WTC11 (cell line): ENCODE measurements around the gene SYMPK. TPM values are rescaled to one million over a fixed set of nuclear protein-coding genes. Genes with fewer than 3 reads are reported as not detected.
A peak's percentile ranks its signal among the peaks of the same experiment; 100 is the strongest.

Source experiments
- ATAC-seq: fragments of 200-7000 bp; cut with Tn5 transposase; 2 replicates; pipeline ENCODE4 v1.10.0; 2021; ENCODE audit warnings: mild to moderate bottlenecking, moderate library complexity
- CTCF ChIA-PET: fragments of 300-600 bp; sonication (Branson Sonifier 250); formaldehyde crosslinking; loops from one replicate; lab custom pipeline; 2021; ENCODE audit warnings: antibody characterized with exemption; lab: Charles Lee
- POLR2A ChIA-PET: fragments of 350-600 bp; sonication (Branson Sonifier 250); formaldehyde crosslinking; loops from one replicate; lab custom pipeline; 2021; ENCODE audit warnings: antibody characterized with exemption; lab: Charles Lee
- DNase-seq: peaks from one replicate; pipeline ENCODE4 v3.0.0; 2021; ENCODE audit warnings: low spot score
- H3K27ac Mint-ChIP-seq: 2 replicates; pipeline ENCODE4 v1.8.0; 2021; ENCODE audit warnings: mixed read lengths
- H3K27me3 Mint-ChIP-seq: 2 replicates; pipeline ENCODE4 v1.8.0; 2021; ENCODE audit warnings: low read depth, mild to moderate bottlenecking, moderate library complexity, mixed read lengths
- H3K36me3 Mint-ChIP-seq: 2 replicates; pipeline ENCODE4 v1.8.0; 2021; ENCODE audit warnings: mixed read lengths
- H3K4me1 Mint-ChIP-seq: 2 replicates; pipeline ENCODE4 v1.8.0; 2022; ENCODE audit warnings: mixed read lengths
- H3K4me3 Mint-ChIP-seq: 2 replicates; pipeline ENCODE4 v1.8.0; 2021; ENCODE audit warnings: mild to moderate bottlenecking, moderate library complexity, mixed read lengths
- H3K9me3 Mint-ChIP-seq: 2 replicates; pipeline ENCODE4 v1.8.0; 2021; ENCODE audit warnings: mixed read lengths
- CREB1 ChIP-seq: sonication (generic); formaldehyde crosslinking; IDR thresholded peaks from 2 replicates; pipeline ENCODE4 v1.8.0; 2023; ENCODE audit warnings: mild to moderate bottlenecking, missing genetic modification reagents
- ELF4 ChIP-seq: sonication (generic); formaldehyde crosslinking; IDR thresholded peaks from 2 replicates; pipeline ENCODE4 v1.8.1; 2022; ENCODE audit warnings: low read depth, mild to moderate bottlenecking, moderate library complexity, missing genetic modification reagents
- FOXK1 ChIP-seq: sonication (generic); formaldehyde crosslinking; IDR thresholded peaks from 2 replicates; pipeline ENCODE4 v1.8.0; 2022; ENCODE audit warnings: mild to moderate bottlenecking, moderate library complexity, missing genetic modification reagents
- GABPB1 ChIP-seq: sonication (generic); formaldehyde crosslinking; IDR thresholded peaks from 2 replicates; pipeline ENCODE4 v1.8.1; 2023; ENCODE audit warnings: mild to moderate bottlenecking, missing genetic modification reagents
- GRHL2 ChIP-seq: fragments of 250-450 bp; sonication (Bioruptor Pico); IDR thresholded peaks from 2 replicates; pipeline ENCODE4 v1.8.0; 2022; ENCODE audit warnings: mild to moderate bottlenecking, moderate library complexity; ENCODE audit not compliant: insufficient replicate concordance, severe bottlenecking
- JAZF1 ChIP-seq: fragments of 250-450 bp; sonication (Bioruptor Pico); IDR thresholded peaks from 2 replicates; pipeline ENCODE4 v1.9.0; 2021; ENCODE audit warnings: moderate library complexity, mild to moderate bottlenecking, inconsistent platforms
- MXD4 ChIP-seq: fragments of 250-450 bp; sonication (Bioruptor Pico); IDR thresholded peaks from 2 replicates; pipeline ENCODE4 v1.8.0; 2021; ENCODE audit warnings: mild to moderate bottlenecking, moderate library complexity, borderline replicate concordance
- MYBL2 ChIP-seq: sonication (generic); formaldehyde crosslinking; IDR thresholded peaks from 2 replicates; pipeline ENCODE4 v1.8.1; 2023; ENCODE audit warnings: mild to moderate bottlenecking, moderate library complexity, missing genetic modification reagents
- NFE2L1 ChIP-seq: sonication (generic); formaldehyde crosslinking; IDR thresholded peaks from 2 replicates; pipeline ENCODE4 v1.8.1; 2023; ENCODE audit warnings: missing genetic modification reagents
- RORB ChIP-seq: fragments of 250-450 bp; sonication (Bioruptor Pico); IDR thresholded peaks from 2 replicates; pipeline ENCODE4 v1.9.0; 2021; ENCODE audit warnings: mild to moderate bottlenecking
- TP53 ChIP-seq: sonication (generic); formaldehyde crosslinking; IDR thresholded peaks from 2 replicates; pipeline ENCODE4 v1.8.1; 2023; ENCODE audit warnings: mild to moderate bottlenecking, missing genetic modification reagents
- ZNF263 ChIP-seq: sonication (generic); formaldehyde crosslinking; IDR thresholded peaks from 2 replicates; pipeline ENCODE4 v1.8.1; 2022; ENCODE audit warnings: low read depth, mild to moderate bottlenecking, moderate library complexity, missing genetic modification reagents
- ZNF317 ChIP-seq: sonication (generic); formaldehyde crosslinking; IDR thresholded peaks from 2 replicates; pipeline ENCODE4 v1.8.1; 2023; ENCODE audit warnings: low read depth, mild to moderate bottlenecking, moderate library complexity, missing genetic modification reagents, borderline replicate concordance
- ZNF416 ChIP-seq: fragments of 250-450 bp; sonication (Bioruptor Pico); IDR thresholded peaks from 2 replicates; pipeline ENCODE4 v1.9.0; 2021; ENCODE audit warnings: mild to moderate bottlenecking, inconsistent platforms
- total RNA-seq: library from RNA; stranded (reverse); gene quantifications from 3 replicates; pipeline ENCODE4 v1.2.3, GENCODE V29; 2021
- TF ChIP-seq, protein P1 (sequence below): sonication (generic); formaldehyde crosslinking; IDR thresholded peaks from 2 replicates; pipeline ENCODE4 v1.8.1; 2022; ENCODE audit warnings: mild to moderate bottlenecking, moderate library complexity, missing genetic modification reagents
- TF ChIP-seq, protein P2 (sequence below): fragments of 250-450 bp; sonication (Bioruptor Pico); IDR thresholded peaks from 2 replicates; pipeline ENCODE4 v1.9.0; 2021; ENCODE audit warnings: mild to moderate bottlenecking
- TF ChIP-seq, protein P3 (sequence below): sonication (generic); formaldehyde crosslinking; IDR thresholded peaks from 2 replicates; pipeline ENCODE4 v1.8.0; 2023; ENCODE audit warnings: missing genetic modification reagents, mild to moderate bottlenecking, borderline replicate concordance
- TF ChIP-seq, protein P4 (sequence below): fragments of 250-450 bp; sonication (Bioruptor Pico); conservative IDR thresholded peaks from 2 replicates; pipeline ENCODE4 v1.9.0; 2021; ENCODE audit warnings: mild to moderate bottlenecking
- TF ChIP-seq, protein P5 (sequence below): sonication (generic); formaldehyde crosslinking; IDR thresholded peaks from 2 replicates; pipeline ENCODE4 v1.8.1; 2023; ENCODE audit warnings: mild to moderate bottlenecking, missing genetic modification reagents
- TF ChIP-seq, protein P6 (sequence below): sonication (generic); formaldehyde crosslinking; conservative IDR thresholded peaks from 2 replicates; pipeline ENCODE4 v1.8.1; 2022; ENCODE audit warnings: mild to moderate bottlenecking, missing genetic modification reagents
- TF ChIP-seq, protein P7 (sequence below): fragments of 250-450 bp; sonication (Bioruptor Pico); IDR thresholded peaks from 2 replicates; pipeline ENCODE4 v2.1.2; 2022; ENCODE audit warnings: mild to moderate bottlenecking, moderate library complexity
- TF ChIP-seq, protein P8 (sequence below): sonication (generic); formaldehyde crosslinking; IDR thresholded peaks from 2 replicates; pipeline ENCODE4 v1.8.1; 2022; ENCODE audit warnings: mild to moderate bottlenecking, missing genetic modification reagents, moderate library complexity, borderline replicate concordance

SYMPK gene
- total RNA-seq, 1 experiment from 2014 or later = 106 TPM

DNA sequence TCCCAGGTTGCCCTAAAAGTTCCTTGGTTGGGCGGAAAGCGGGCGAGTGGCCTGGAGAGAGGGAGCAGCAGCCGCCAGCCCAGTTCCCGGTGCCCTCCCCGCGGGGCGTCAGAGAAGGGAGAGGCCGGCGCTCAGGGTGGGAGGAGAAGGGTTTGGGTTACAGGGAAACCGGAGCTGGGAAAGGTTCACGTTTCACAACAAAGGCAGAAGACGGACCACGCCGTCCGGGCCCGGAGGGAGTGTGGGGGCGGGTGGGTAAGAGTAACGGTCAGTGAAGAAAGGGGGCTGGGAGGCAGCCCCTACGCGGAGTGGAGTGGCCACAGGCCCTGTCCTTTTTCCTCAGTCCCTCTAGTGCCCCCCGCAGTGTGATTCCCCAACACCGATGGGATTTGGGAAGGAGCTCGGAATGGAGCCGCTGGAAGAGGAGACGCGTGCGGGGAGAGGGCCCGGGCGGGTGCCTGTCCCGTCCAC, 95.5 kb downstream of the SYMPK start (continued):
- TF ChIP-seq, protein P1, sequence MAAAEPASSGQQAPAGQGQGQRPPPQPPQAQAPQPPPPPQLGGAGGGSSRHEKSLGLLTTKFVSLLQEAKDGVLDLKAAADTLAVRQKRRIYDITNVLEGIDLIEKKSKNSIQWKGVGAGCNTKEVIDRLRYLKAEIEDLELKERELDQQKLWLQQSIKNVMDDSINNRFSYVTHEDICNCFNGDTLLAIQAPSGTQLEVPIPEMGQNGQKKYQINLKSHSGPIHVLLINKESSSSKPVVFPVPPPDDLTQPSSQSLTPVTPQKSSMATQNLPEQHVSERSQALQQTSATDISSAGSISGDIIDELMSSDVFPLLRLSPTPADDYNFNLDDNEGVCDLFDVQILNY (CRISPR knock-in tag) = no peak
- TF ChIP-seq ZNF317 (no peak), ZNF416 (CRISPR knock-in tag) (no peak), FOXK1 (CRISPR knock-in tag) (peak; percentile 99), JAZF1 (CRISPR knock-in tag) (no peak), ELF4 (no peak)
- TF ChIP-seq, protein P2, sequence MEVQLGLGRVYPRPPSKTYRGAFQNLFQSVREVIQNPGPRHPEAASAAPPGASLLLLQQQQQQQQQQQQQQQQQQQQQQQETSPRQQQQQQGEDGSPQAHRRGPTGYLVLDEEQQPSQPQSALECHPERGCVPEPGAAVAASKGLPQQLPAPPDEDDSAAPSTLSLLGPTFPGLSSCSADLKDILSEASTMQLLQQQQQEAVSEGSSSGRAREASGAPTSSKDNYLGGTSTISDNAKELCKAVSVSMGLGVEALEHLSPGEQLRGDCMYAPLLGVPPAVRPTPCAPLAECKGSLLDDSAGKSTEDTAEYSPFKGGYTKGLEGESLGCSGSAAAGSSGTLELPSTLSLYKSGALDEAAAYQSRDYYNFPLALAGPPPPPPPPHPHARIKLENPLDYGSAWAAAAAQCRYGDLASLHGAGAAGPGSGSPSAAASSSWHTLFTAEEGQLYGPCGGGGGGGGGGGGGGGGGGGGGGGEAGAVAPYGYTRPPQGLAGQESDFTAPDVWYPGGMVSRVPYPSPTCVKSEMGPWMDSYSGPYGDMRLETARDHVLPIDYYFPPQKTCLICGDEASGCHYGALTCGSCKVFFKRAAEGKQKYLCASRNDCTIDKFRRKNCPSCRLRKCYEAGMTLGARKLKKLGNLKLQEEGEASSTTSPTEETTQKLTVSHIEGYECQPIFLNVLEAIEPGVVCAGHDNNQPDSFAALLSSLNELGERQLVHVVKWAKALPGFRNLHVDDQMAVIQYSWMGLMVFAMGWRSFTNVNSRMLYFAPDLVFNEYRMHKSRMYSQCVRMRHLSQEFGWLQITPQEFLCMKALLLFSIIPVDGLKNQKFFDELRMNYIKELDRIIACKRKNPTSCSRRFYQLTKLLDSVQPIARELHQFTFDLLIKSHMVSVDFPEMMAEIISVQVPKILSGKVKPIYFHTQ (CRISPR knock-in tag) = no peak
- TF ChIP-seq, protein P3, sequence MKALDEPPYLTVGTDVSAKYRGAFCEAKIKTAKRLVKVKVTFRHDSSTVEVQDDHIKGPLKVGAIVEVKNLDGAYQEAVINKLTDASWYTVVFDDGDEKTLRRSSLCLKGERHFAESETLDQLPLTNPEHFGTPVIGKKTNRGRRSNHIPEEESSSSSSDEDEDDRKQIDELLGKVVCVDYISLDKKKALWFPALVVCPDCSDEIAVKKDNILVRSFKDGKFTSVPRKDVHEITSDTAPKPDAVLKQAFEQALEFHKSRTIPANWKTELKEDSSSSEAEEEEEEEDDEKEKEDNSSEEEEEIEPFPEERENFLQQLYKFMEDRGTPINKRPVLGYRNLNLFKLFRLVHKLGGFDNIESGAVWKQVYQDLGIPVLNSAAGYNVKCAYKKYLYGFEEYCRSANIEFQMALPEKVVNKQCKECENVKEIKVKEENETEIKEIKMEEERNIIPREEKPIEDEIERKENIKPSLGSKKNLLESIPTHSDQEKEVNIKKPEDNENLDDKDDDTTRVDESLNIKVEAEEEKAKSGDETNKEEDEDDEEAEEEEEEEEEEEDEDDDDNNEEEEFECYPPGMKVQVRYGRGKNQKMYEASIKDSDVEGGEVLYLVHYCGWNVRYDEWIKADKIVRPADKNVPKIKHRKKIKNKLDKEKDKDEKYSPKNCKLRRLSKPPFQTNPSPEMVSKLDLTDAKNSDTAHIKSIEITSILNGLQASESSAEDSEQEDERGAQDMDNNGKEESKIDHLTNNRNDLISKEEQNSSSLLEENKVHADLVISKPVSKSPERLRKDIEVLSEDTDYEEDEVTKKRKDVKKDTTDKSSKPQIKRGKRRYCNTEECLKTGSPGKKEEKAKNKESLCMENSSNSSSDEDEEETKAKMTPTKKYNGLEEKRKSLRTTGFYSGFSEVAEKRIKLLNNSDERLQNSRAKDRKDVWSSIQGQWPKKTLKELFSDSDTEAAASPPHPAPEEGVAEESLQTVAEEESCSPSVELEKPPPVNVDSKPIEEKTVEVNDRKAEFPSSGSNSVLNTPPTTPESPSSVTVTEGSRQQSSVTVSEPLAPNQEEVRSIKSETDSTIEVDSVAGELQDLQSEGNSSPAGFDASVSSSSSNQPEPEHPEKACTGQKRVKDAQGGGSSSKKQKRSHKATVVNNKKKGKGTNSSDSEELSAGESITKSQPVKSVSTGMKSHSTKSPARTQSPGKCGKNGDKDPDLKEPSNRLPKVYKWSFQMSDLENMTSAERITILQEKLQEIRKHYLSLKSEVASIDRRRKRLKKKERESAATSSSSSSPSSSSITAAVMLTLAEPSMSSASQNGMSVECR (CRISPR knock-in tag) = no peak; the same call in 1 of the 2 replicates

DNA sequence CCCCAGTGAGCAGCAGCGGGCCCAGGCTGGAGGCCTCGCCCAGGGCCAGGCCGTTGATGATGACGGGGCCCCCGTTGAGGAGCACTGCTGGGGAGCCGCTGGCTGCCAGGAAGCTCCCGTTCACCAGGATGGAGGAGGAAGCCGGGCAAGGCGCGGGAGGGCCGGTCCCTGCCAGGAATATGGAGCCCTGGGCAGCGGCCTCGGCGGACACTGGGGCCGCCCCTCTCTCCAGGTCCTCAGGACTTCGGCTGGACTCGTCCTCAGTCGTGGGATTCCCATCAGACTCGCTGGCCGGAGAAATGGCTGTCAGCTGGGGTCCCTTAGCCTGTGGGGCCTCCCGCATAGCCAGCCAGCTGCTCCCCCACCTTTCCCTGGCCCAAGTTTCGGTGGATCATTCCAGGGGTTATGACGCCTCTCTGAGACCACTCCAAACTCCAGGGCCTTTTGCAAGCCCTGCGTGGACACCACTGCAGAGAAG, 96.0 kb downstream of the SYMPK start:
- Mint-ChIP-seq H3K36me3 (no peaks in the 10 kb centered on the region), H3K4me3 (peak overlapping the region; percentile 79), H3K27ac (peak overlapping the region; percentile 32; the same call in 1 of the 2 replicates), H3K9me3 (no peaks in the 10 kb centered on the region), H3K27me3 (no peaks in the 10 kb centered on the region), H3K4me1 (peaks cover 22% of the 10 kb centered on the region)
- DNase-seq (peak; percentile 29), ATAC-seq (no peak)
- no peak for TF ChIP-seq RORB (CRISPR knock-in tag)
- TF ChIP-seq, protein P4, sequence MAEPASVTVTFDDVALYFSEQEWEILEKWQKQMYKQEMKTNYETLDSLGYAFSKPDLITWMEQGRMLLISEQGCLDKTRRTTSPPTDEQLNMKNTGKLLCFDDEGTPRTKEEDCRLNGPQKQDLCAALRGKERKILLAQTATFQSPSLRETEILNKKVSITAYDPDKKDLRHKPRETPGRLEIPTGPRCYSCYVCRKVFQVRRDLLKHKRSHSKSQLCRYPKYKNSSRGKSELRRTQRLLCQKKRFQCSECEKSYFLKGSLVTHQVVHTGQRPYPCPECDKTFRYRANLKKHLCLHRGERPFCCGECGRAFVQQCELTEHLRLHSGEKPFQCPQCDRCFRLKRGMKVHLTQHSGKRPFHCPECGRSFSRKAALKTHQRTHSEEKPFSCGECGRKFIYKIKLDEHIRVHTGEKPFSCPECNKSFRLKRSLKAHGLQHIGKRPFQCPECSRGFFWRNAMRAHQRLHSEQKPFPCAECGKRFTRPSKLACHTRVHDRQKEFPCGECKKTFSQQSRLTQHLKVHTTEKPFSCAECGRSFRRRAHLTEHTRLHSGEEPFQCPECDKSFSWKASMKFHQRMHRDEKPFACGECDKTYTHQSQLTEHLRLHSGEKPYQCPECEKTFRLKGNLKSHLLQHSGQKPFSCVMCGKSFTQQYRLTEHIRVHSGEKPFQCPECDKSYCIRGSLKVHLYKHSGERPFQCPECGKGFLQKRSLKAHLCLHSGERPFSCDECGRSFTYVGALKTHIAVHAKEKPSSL = no peak
- TF ChIP-seq GRHL2 (CRISPR knock-in tag) = no peak
- TF ChIP-seq GABPB1 = no peak
- TF ChIP-seq, protein P5, sequence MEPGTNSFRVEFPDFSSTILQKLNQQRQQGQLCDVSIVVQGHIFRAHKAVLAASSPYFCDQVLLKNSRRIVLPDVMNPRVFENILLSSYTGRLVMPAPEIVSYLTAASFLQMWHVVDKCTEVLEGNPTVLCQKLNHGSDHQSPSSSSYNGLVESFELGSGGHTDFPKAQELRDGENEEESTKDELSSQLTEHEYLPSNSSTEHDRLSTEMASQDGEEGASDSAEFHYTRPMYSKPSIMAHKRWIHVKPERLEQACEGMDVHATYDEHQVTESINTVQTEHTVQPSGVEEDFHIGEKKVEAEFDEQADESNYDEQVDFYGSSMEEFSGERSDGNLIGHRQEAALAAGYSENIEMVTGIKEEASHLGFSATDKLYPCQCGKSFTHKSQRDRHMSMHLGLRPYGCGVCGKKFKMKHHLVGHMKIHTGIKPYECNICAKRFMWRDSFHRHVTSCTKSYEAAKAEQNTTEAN (CRISPR knock-in tag) = no peak
- TF ChIP-seq, protein P6, sequence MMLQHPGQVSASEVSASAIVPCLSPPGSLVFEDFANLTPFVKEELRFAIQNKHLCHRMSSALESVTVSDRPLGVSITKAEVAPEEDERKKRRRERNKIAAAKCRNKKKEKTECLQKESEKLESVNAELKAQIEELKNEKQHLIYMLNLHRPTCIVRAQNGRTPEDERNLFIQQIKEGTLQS = no peak
- TF ChIP-seq TP53 (CRISPR knock-in tag) = no peak
- no peak for TF ChIP-seq MXD4 (CRISPR knock-in tag)
- no peak for TF ChIP-seq NFE2L1 (CRISPR knock-in tag)
- no peak for TF ChIP-seq ZNF263 (CRISPR knock-in tag)
- no peak for TF ChIP-seq CREB1 (CRISPR knock-in tag)
- no peak for TF ChIP-seq MYBL2 (CRISPR knock-in tag)
- TF ChIP-seq, protein P7, sequence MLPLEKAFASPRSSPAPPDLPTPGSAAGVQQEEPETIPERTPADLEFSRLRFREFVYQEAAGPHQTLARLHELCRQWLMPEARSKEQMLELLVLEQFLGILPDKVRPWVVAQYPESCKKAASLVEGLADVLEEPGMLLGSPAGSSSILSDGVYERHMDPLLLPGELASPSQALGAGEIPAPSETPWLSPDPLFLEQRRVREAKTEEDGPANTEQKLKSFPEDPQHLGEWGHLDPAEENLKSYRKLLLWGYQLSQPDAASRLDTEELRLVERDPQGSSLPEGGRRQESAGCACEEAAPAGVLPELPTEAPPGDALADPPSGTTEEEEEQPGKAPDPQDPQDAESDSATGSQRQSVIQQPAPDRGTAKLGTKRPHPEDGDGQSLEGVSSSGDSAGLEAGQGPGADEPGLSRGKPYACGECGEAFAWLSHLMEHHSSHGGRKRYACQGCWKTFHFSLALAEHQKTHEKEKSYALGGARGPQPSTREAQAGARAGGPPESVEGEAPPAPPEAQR (CRISPR knock-in tag) = no peak
- TF ChIP-seq, protein P8, sequence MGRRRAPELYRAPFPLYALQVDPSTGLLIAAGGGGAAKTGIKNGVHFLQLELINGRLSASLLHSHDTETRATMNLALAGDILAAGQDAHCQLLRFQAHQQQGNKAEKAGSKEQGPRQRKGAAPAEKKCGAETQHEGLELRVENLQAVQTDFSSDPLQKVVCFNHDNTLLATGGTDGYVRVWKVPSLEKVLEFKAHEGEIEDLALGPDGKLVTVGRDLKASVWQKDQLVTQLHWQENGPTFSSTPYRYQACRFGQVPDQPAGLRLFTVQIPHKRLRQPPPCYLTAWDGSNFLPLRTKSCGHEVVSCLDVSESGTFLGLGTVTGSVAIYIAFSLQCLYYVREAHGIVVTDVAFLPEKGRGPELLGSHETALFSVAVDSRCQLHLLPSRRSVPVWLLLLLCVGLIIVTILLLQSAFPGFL (CRISPR knock-in tag) = no peak
- ChIA-PET CTCF (interaction anchor here (0.6 to 5.6 kb wide), 12 partner anchors 13 to 310 kb away, joined by 3 to 175 read pairs (median 6); partner anchors contain the start of genes DMPK, QPCTL and SNRPD2), POLR2A (interaction anchor here (0.7 to 4.8 kb wide), 6 partner anchors 32 to 74 kb away, joined by 3 to 115 read pairs (median 5); partner anchors contain the start of genes FBXO46, QPCTL and SNRPD2)
